Smooth muscle cell of the brain vasculature (primary cell): ENCODE data around the gene PPP2R2D.

Source experiments
- DNase-seq: peaks from one replicate; pipeline ENCODE4 v3.0.0-alpha.2; 2012; ENCODE audit warnings: low read depth, low spot score

The PPP2R2D gene

GRCh38 chr10:131998845-131999681, 98.3 kb downstream of the PPP2R2D start:
- DNase-seq: no peak

- DNase-seq: no peak
Measured at GRCh38 chr10:132001238-132001972, 100.6 kb downstream of the PPP2R2D start.

DNA sequence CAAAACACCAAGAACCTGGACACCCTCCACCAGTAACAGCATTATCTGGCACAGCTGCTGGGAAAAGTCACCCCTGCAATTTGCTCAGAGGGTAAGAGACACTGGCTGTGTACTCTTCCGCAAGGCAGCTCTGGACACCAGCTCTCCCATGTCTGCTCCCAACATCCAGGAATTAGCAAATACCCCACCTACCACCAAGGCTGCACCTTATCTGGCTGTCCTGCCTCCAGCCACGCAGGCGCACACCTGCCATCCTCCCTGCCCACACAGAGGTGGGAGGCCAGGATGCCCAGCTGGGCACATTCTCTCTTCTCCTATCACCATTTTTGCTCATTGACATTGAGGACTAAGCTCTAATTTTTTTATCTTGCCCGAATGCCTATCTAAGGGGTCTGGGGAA, 101.2 kb downstream of the PPP2R2D start:
- no peak for DNase-seq

DNA sequence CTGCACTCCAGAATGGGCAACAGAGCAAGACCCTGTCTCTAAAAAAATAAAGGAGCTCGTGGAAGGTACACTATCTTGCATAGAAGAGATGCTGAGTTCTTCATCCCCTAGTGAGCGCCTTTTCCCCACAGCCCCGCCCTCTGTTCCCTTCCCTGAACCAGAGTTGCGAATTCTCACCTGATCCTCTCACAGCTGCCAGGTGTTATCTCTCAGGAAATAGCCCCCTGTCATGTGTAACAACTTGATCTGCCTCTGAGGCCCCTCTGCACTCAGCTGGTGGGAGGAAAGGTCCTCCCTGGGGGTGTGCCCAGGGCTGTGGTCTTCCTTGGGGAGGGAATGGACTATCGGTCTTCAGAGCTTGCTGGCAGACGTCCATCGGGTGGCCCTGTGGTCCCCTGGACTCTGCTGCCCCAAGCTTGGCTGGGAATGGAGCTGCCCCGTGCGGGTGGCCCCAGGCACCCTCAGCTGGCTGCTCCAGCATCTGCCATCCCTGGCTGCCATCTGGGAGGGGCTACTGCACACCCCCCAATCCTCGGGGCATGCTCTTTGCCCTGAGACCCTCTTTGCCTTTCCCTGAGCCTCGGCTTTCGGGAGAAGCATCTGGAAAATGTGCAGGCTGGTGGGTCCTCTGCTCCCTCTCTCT, 102.6 kb downstream of the PPP2R2D start:
- no peak for DNase-seq

DNA sequence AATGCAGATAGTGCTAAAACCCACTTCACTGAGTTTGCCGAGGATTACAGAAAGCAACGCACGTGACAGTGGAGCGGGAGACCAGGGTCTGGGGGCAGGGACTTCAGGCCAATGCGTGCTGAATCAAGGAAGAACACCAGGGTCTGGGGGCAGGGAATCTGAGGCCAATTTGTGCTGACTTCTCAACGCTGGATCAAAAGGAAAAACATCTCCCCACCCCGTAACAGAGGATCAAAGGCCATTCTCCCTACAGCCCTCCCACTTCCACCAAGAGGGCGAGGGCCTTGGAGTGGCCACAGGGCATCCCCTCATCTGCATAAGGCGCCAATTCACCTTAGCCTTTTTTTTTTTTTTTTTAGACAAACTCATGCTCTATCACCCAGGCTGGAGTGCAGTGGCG, 103.2 kb downstream of the PPP2R2D start:
- DNase-seq: no peak

GRCh38 chr10:132005147-132005546, 104.3 kb downstream of the PPP2R2D start:
- no peak for DNase-seq

GRCh38 chr10:132006966-132007365, 106.2 kb downstream of the PPP2R2D start:
- no peak for DNase-seq

- DNase-seq: no peak
Measured at GRCh38 chr10:132007681-132008080, 106.9 kb downstream of the PPP2R2D start.
